ENCODE data around the gene APBB1IP. TPM values are rescaled to one million over a fixed set of nuclear protein-coding genes. Genes with fewer than 3 reads are reported as not detected.
"Not testable (repeated sequence)": the region's sequence is repeated elsewhere in the genome, so short reads cannot be mapped to it uniquely, and the experiment has no call there.

Gene APBB1IP
- total and polyA plus RNA-seq, 2 of the 8 experiments (the other 6 are each of a cell fraction or from before 2014, with no cell fraction given) = 0.05 TPM; not detected in 1

- H3K27ac ChIP-seq (ENCODE audit: low read depth, low read length); H4K8ac ChIP-seq (ENCODE audit: extremely low read depth, insufficient read depth, low read length); H2BK120ac ChIP-seq (replicated peaks; ENCODE audit: low read depth, low read length); H3K79me2 ChIP-seq (ENCODE audit: control insufficient read depth in 1 of 2, insufficient read depth in 2 of 2, low read length in 2 of 2); H3K4me1 ChIP-seq (replicated peaks in 1 of 4; ENCODE audit: control insufficient read depth in 3 of 4, insufficient read depth in 4 of 4, low read length in 3 of 4); H3K18ac ChIP-seq (ENCODE audit: extremely low read depth, low read length); DNase-seq (ENCODE audit: low read depth in 1 of 2, low spot score in 2 of 2); H4K5ac ChIP-seq (ENCODE audit: insufficient read length, low read depth, low read length); H3K23me2 ChIP-seq (ENCODE audit: low read depth, low read length); H2AK5ac ChIP-seq (ENCODE audit: low read depth, low read length); H3K79me1 ChIP-seq (ENCODE audit: low read depth, low read length); H2AFZ ChIP-seq (ENCODE audit: low read length); H3K9ac ChIP-seq (replicated peaks in 1 of 4; ENCODE audit: extremely low read depth in 1 of 4, low read depth in 3 of 4, low read length in 3 of 4); H3K23ac ChIP-seq (ENCODE audit: insufficient read length); H2BK20ac ChIP-seq (ENCODE audit: low read length); H2BK15ac ChIP-seq (ENCODE audit: low read length); H4K91ac ChIP-seq (replicated peaks; ENCODE audit: insufficient read length, low read length); H3K56ac ChIP-seq (replicated peaks; ENCODE audit: insufficient read length, low read depth, low read length); H3K9me3 ChIP-seq (ENCODE audit: insufficient read depth in 2 of 2, low read depth in 1 of 2, low read length in 1 of 2); H4K20me1 ChIP-seq (replicated peaks in 1 of 2; ENCODE audit: control insufficient read depth in 1 of 2, insufficient read depth in 2 of 2, low read length in 2 of 2); H2BK5ac ChIP-seq (ENCODE audit: low read depth, low read length); H3K14ac ChIP-seq (ENCODE audit: insufficient read length); POLR2A ChIA-PET (ENCODE audit: partially characterized antibody); H3K4ac ChIP-seq (replicated peaks; ENCODE audit: insufficient read length, low read depth, low read length); H3K4me3 ChIP-seq (ENCODE audit: extremely low read depth in 1 of 4, insufficient read depth in 2 of 4, low read depth in 3 of 4, low read length in 4 of 4); H3K4me2 ChIP-seq (ENCODE audit: insufficient read depth in 1 of 2, low read depth in 2 of 2, low read length in 2 of 2); H2BK12ac ChIP-seq (ENCODE audit: low read depth, low read length); H3K36me3 ChIP-seq (ENCODE audit: control insufficient read depth in 2 of 4, insufficient read depth in 4 of 4, low read length in 3 of 4); H3K27me3 ChIP-seq (replicated peaks in 1 of 4; ENCODE audit: control insufficient read depth in 3 of 4, extremely low read depth in 1 of 4, insufficient read depth in 3 of 4, low read length in 3 of 4): not testable (repeated sequence)
- CTCF ChIA-PET (ENCODE audit: partially characterized antibody) = interaction anchor here (0.6 to 1.3 kb wide), 18 partner anchors 9 to 1364 kb away, joined by 3 to 13 read pairs (median 3); no protein-coding TSS in a partner anchor
- TF ChIP-seq RAD21 (IDR thresholded peaks at IDR 0.05 in 1 of 2, conservative IDR thresholded peaks at IDR 0.05 in 1 of 2; ENCODE audit: low read depth in 2 of 2, low read length in 2 of 2) = peak; percentile 39 to 42
- peak in 2 of 3 experiments; percentile 26 to 59; a peak in 2 of 4 replicates for TF ChIP-seq CTCF (IDR thresholded peaks at IDR 0.05; ENCODE audit: control extremely low read depth in 1 of 3, insufficient read depth in 1 of 3, low read depth in 1 of 3, low read length in 3 of 3)
- FAIRE-seq = peak; percentile 99
- WGBS, 2 experiments (ENCODE audit: extremely low coverage in 1 of 2, insufficient coverage in 1 of 2, insufficient read length in 1 of 2, insufficient replicate concordance in 2 of 2, low coverage in 1 of 2, low lambda C conversion rate in 2 of 2, missing lambda C conversion rate in 1 of 2) = 53% methylated on average over 4 of the region's 4 CpGs; no CpG with 5 or more reads in 1 of the 2 experiments
Measured at GRCh38 chr10:26606389-26606877, 168.3 kb downstream of the APBB1IP start.

All from H1 (cell line).